ENCODE measurements around the gene RNF39.
A peak's percentile ranks its signal among the peaks of the same experiment; 100 is the strongest.

- TF ChIP-seq CTCF (IDR thresholded peaks at IDR 0.05) = peak in 1 of 6 experiments; percentile 8
- peak in 1 of 2 donors; percentile 84 for TF ChIP-seq POLR2A (IDR thresholded peaks at IDR 0.05)
Observed at GRCh38 chr6:30101444-30102413, 26.2 kb upstream of the RNF39 start.

Data from thyroid gland (tissue), 4 donors.